Panc1 (cell line): ENCODE measurements around the gene DDX11. TPM values are rescaled to one million over a fixed set of nuclear protein-coding genes. Genes with fewer than 3 reads are reported as not detected.
"Not testable (repeated sequence)": the region's sequence is repeated elsewhere in the genome, so short reads cannot be mapped to it uniquely, and the experiment has no call there.

ENCODE experiments used
- ATAC-seq: fragments of 200-7000 bp; cut with Tn5 transposase; 2 replicates; pipeline ENCODE4 v1.9.1; 2020; ENCODE audit warnings: mild to moderate bottlenecking, moderate library complexity
- BruUV-seq: library from RNA; stranded (reverse); fragments of 400-500 nt; replicated peaks from 2 replicates; lab custom pipeline; 2021; lab: Mats Ljungman, UMichigan
- CTCF ChIA-PET: fragments of 300-600 bp; sonication (Branson Sonifier 250); formaldehyde crosslinking; loops from one replicate; lab custom pipeline; 2022; ENCODE audit warnings: antibody characterized with exemption; lab: Charles Lee
- POLR2A ChIA-PET: fragments of 300-600 bp; sonication (Branson Sonifier 250); formaldehyde crosslinking; loops from one replicate; lab custom pipeline; 2022; ENCODE audit warnings: antibody characterized with exemption; lab: Charles Lee
- DNase-seq: peaks from one replicate; pipeline ENCODE4 v3.0.0-alpha.2; 2010; ENCODE audit warnings: low read depth, low spot score
- H3K27ac ChIP-seq: 2 replicates; pipeline ENCODE4 v1.5.1; 2011; ENCODE audit warnings: mild to moderate bottlenecking, low read length, inconsistent platforms
- H3K27me3 ChIP-seq: fragments of 200-500 bp; sonication (Bioruptor generic); 2 replicates; pipeline ENCODE4 v1.6.0; 2014; ENCODE audit warnings: low read length, inconsistent platforms; ENCODE audit not compliant: control insufficient read depth, insufficient read depth
- H3K36me3 ChIP-seq: fragments of 200-500 bp; sonication (Bioruptor generic); 2 replicates; pipeline ENCODE4 v1.5.1; 2014; ENCODE audit warnings: inconsistent platforms, mild to moderate bottlenecking, low read length, moderate library complexity; ENCODE audit not compliant: control insufficient read depth, insufficient read depth
- H3K4me1 ChIP-seq: 2 replicates; pipeline ENCODE4 v1.5.1; 2011; ENCODE audit warnings: inconsistent platforms, mild to moderate bottlenecking, low read length, moderate library complexity; ENCODE audit not compliant: control insufficient read depth, insufficient read depth
- H3K4me3 ChIP-seq, 2 experiments: 2 replicates each; pipeline ENCODE4 v1.5.1; 2011 to 2012; ENCODE audit warnings: low read depth in 2 of 2, low read length in 2 of 2, mild to moderate bottlenecking in 2 of 2, inconsistent platforms in 1 of 2, moderate library complexity in 1 of 2
- H3K9me3 ChIP-seq: fragments of 200-500 bp; sonication (Bioruptor generic); 2 replicates; pipeline ENCODE4 v1.5.1; 2014; ENCODE audit warnings: low read depth, mild to moderate bottlenecking, inconsistent platforms, low read length, moderate library complexity; ENCODE audit not compliant: control insufficient read depth, insufficient read depth
- CTCF ChIP-seq: fragments of 450-650 bp; IDR thresholded peaks from 2 replicates; pipeline ENCODE4 v1.5.1; 2017; ENCODE audit warnings: mild to moderate bottlenecking
- SIN3A ChIP-seq: IDR thresholded peaks from 2 replicates; pipeline ENCODE4 v1.6.1; 2012; ENCODE audit warnings: low read depth, mild to moderate bottlenecking, low read length, moderate library complexity, borderline replicate concordance; ENCODE audit not compliant: insufficient read depth
- in situ Hi-C: cut with HindIII; loops from 2 replicates; pipeline ENCODE4 v1.10.0; 2016; ENCODE audit warnings: low sequenced_read_pairs, low pct_unique_long_range_greater_than_20kb
- intact Hi-C: fragments of 100-400 bp; cut with micrococcal nuclease; formaldehyde crosslinking; loops from one replicate; pipeline ENCODE4 v1.10.0; 2022; ENCODE audit not compliant: unreplicated experiment
- total RNA-seq: library from RNA; stranded (reverse); gene quantifications from one replicate; pipeline ENCODE4 v1.2.1, GENCODE V29; 2021; ENCODE audit not compliant: unreplicated experiment

The DDX11 gene
- total RNA-seq, 1 experiment from 2014 or later, result 96.2 TPM

GRCh38 chr12:31067656-31068055, 6.0 kb upstream of the DDX11 start:
- CTCF ChIA-PET, H3K4me1 ChIP-seq, intact Hi-C loops, H3K27me3 ChIP-seq, H3K27ac ChIP-seq, POLR2A ChIA-PET, H3K9me3 ChIP-seq, H3K36me3 ChIP-seq, DNase-seq, BruUV-seq, in situ Hi-C loops, ATAC-seq, H3K4me3 ChIP-seq: not testable (repeated sequence)

GRCh38 chr12:31070971-31071740, 2.5 kb upstream of the DDX11 start:
- intact Hi-C loops, result loop anchor here (5.0 kb wide), 1 partner anchor 224 kb away; no protein-coding TSS in a partner anchor
- H3K27me3 ChIP-seq, BruUV-seq: not testable (repeated sequence)

GRCh38 chr12:31072962-31073361, 698 bp upstream of the DDX11 start:
- H3K27ac ChIP-seq, result peak overlapping the region; percentile 91
- H3K4me1 ChIP-seq, CTCF ChIA-PET, in situ Hi-C loops, H3K27me3 ChIP-seq, BruUV-seq, DNase-seq, POLR2A ChIA-PET, H3K9me3 ChIP-seq, H3K36me3 ChIP-seq: not testable (repeated sequence)
- intact Hi-C loops, result loop anchor here (5.0 kb wide), 1 partner anchor 226 kb away; no protein-coding TSS in a partner anchor
- ATAC-seq, result peak; percentile 23
- peak overlapping the region; percentile 61 to 97 for H3K4me3 ChIP-seq

More at GRCh38 chr12:31070971-31071740, 2.5 kb upstream of the DDX11 start:
- in situ Hi-C loops, DNase-seq, H3K4me1 ChIP-seq, H3K27ac ChIP-seq, H3K4me3 ChIP-seq, H3K36me3 ChIP-seq, CTCF ChIA-PET, H3K9me3 ChIP-seq, ATAC-seq, POLR2A ChIA-PET: not testable (repeated sequence)

- BruUV-seq, H3K9me3 ChIP-seq, H3K36me3 ChIP-seq, H3K27me3 ChIP-seq, POLR2A ChIA-PET, DNase-seq, in situ Hi-C loops, CTCF ChIA-PET: not testable (repeated sequence)
- TF ChIP-seq SIN3A, result 0 out of 2 replicates have a peak, but pooled peaks have one; percentile 13
- TF ChIP-seq CTCF, result peak; percentile 16; the same call in 1 of the 2 replicates
- peak overlapping the region; percentile 91 for H3K27ac ChIP-seq
- H3K4me1 ChIP-seq, result peaks cover 11% of the 10 kb centered on the region
- peak overlapping the region; percentile 61 to 97 for H3K4me3 ChIP-seq
- peak; percentile 50 for ATAC-seq
- intact Hi-C loops, result loop anchor here (5.0 kb wide), 1 partner anchor 227 kb away; no protein-coding TSS in a partner anchor
Measured at GRCh38 chr12:31074333-31074874, 744 bp downstream of the DDX11 start.

GRCh38 chr12:31076150-31076549, 2.5 kb downstream of the DDX11 start:
- POLR2A ChIA-PET, BruUV-seq, intact Hi-C loops, in situ Hi-C loops, CTCF ChIA-PET, H3K27me3 ChIP-seq, H3K36me3 ChIP-seq, DNase-seq, ATAC-seq, H3K9me3 ChIP-seq: not testable (repeated sequence)
- peaks cover 11% of the 10 kb centered on the region for H3K4me1 ChIP-seq
- peak overlapping the region in 1 of 2 experiments; percentile 97; a peak in 2 of 4 replicates for H3K4me3 ChIP-seq
- peak overlapping the region; percentile 61 for H3K27ac ChIP-seq

- intact Hi-C loops, H3K4me3 ChIP-seq, POLR2A ChIA-PET, H3K36me3 ChIP-seq, DNase-seq, H3K27me3 ChIP-seq, CTCF ChIA-PET, H3K9me3 ChIP-seq, in situ Hi-C loops, BruUV-seq, ATAC-seq, H3K27ac ChIP-seq: not testable (repeated sequence)
- peaks cover 11% of the 10 kb centered on the region for H3K4me1 ChIP-seq
Measured at GRCh38 chr12:31077095-31077494, 3.4 kb downstream of the DDX11 start.
